ENCODE measurements around the gene GYPC. TPM values are rescaled to one million over a fixed set of nuclear protein-coding genes. Genes with fewer than 3 reads are reported as not detected.
"Not testable (repeated sequence)": the region's sequence is repeated elsewhere in the genome, so short reads cannot be mapped to it uniquely, and the experiment has no call there.

Gene GYPC
- total RNA-seq, 2 experiments from 2014 or later: 149 to 161 TPM

GRCh38 chr2:126678269-126679065, 22.5 kb downstream of the GYPC start:
- Mint-ChIP-seq H3K4me1 (peaks cover 29% of the 10 kb centered on the region), H3K4me3 (no peak overlapping the region), H3K36me3 (ENCODE audit: low read depth) (peaks cover 78% of the 10 kb centered on the region), H3K9me3 (peaks cover 20% of the 10 kb centered on the region), H3K27me3 (no peaks in the 10 kb centered on the region), H3K27ac (peak overlapping the region; percentile 77)
- DNase-seq: no peak
- CTCF ChIA-PET: no interaction called here
- POLR2A ChIA-PET: no interaction called here

GRCh38 chr2:126679094-126679713, 23.2 kb downstream of the GYPC start:
- H3K36me3 Mint-ChIP-seq (ENCODE audit: low read depth): peaks cover 78% of the 10 kb centered on the region
- peaks cover 19% of the 10 kb centered on the region for H3K9me3 Mint-ChIP-seq
- POLR2A ChIA-PET: no interaction called here
- no peak for DNase-seq
- H3K4me1 Mint-ChIP-seq: peaks cover 29% of the 10 kb centered on the region
- H3K27me3 Mint-ChIP-seq: no peaks in the 10 kb centered on the region
- CTCF ChIA-PET: interaction anchor here (0.7 kb wide), 1 partner anchor 221 kb away, joined by 3 read pairs; no protein-coding TSS in a partner anchor
- peak overlapping the region; percentile 77 for H3K27ac Mint-ChIP-seq
- no peak overlapping the region for H3K4me3 Mint-ChIP-seq

GRCh38 chr2:126681505-126681904, 25.5 kb downstream of the GYPC start:
- H3K9me3 Mint-ChIP-seq: peaks cover 2% of the 10 kb centered on the region
- H3K4me3 Mint-ChIP-seq: no peak overlapping the region
- H3K4me1 Mint-ChIP-seq: peaks cover 27% of the 10 kb centered on the region
- peaks cover 73% of the 10 kb centered on the region for H3K36me3 Mint-ChIP-seq (ENCODE audit: low read depth)
- no peaks in the 10 kb centered on the region for H3K27me3 Mint-ChIP-seq
- DNase-seq: no peak
- ChIA-PET CTCF (interaction anchor here (1.0 kb wide), 1 partner anchor 177 kb away, joined by 3 read pairs; no protein-coding TSS in a partner anchor), POLR2A (no interaction called here)
- no peak overlapping the region for H3K27ac Mint-ChIP-seq

GRCh38 chr2:126685629-126686028, 29.7 kb downstream of the GYPC start:
- ChIA-PET CTCF (no interaction called here), POLR2A (no interaction called here)
- no peak overlapping the region for H3K4me3 Mint-ChIP-seq
- no peak overlapping the region for H3K27ac Mint-ChIP-seq
- H3K9me3 Mint-ChIP-seq: peaks cover 12% of the 10 kb centered on the region
- H3K4me1 Mint-ChIP-seq: peaks cover 6% of the 10 kb centered on the region
- H3K36me3 Mint-ChIP-seq (ENCODE audit: low read depth): peaks cover 83% of the 10 kb centered on the region
- DNase-seq: no peak
- H3K27me3 Mint-ChIP-seq: no peaks in the 10 kb centered on the region

GRCh38 chr2:126686286-126686685, 30.3 kb downstream of the GYPC start:
- Mint-ChIP-seq H3K27me3 (no peaks in the 10 kb centered on the region), H3K27ac (no peak overlapping the region), H3K36me3 (ENCODE audit: low read depth) (peaks cover 83% of the 10 kb centered on the region), H3K4me1 (peaks cover 6% of the 10 kb centered on the region), H3K9me3 (peaks cover 14% of the 10 kb centered on the region), H3K4me3 (no peak overlapping the region)
- no peak for DNase-seq
- ChIA-PET CTCF (interaction anchor here (1.2 to 1.4 kb wide), 2 partner anchors 23 to 28 kb away, joined by 3 read pairs; no protein-coding TSS in a partner anchor), POLR2A (no interaction called here)

- CTCF ChIA-PET: interaction anchor here (1.2 to 1.4 kb wide), 2 partner anchors 22 to 29 kb away, joined by 3 read pairs; no protein-coding TSS in a partner anchor
- H3K27me3 Mint-ChIP-seq: no peaks in the 10 kb centered on the region
- H3K36me3 Mint-ChIP-seq (ENCODE audit: low read depth): peaks cover 85% of the 10 kb centered on the region
- H3K9me3 Mint-ChIP-seq: peaks cover 19% of the 10 kb centered on the region
- peaks cover 6% of the 10 kb centered on the region for H3K4me1 Mint-ChIP-seq
- no peak overlapping the region for H3K27ac Mint-ChIP-seq
- no peak overlapping the region for H3K4me3 Mint-ChIP-seq
- POLR2A ChIA-PET: no interaction called here
- no peak for DNase-seq
Measured at GRCh38 chr2:126686841-126687485, 31.0 kb downstream of the GYPC start.

GRCh38 chr2:126687503-126687902, 31.5 kb downstream of the GYPC start:
- DNase-seq: no peak
- no peak overlapping the region for H3K4me3 Mint-ChIP-seq
- H3K27ac Mint-ChIP-seq: no peak overlapping the region
- H3K36me3 Mint-ChIP-seq (ENCODE audit: low read depth): peaks cover 86% of the 10 kb centered on the region
- H3K27me3 Mint-ChIP-seq: no peaks in the 10 kb centered on the region
- H3K9me3 Mint-ChIP-seq: peaks cover 23% of the 10 kb centered on the region
- POLR2A ChIA-PET: no interaction called here
- CTCF ChIA-PET: interaction anchor here (1.4 kb wide), 1 partner anchor 30 kb away, joined by 3 read pairs; no protein-coding TSS in a partner anchor
- peaks cover 6% of the 10 kb centered on the region for H3K4me1 Mint-ChIP-seq

GRCh38 chr2:126688594-126688993, 32.6 kb downstream of the GYPC start:
- CTCF ChIA-PET, H3K27me3 Mint-ChIP-seq, DNase-seq, POLR2A ChIA-PET, H3K27ac Mint-ChIP-seq, H3K4me1 Mint-ChIP-seq, H3K4me3 Mint-ChIP-seq: not testable (repeated sequence)
- H3K36me3 Mint-ChIP-seq (ENCODE audit: low read depth): peaks cover 89% of the 10 kb centered on the region
- H3K9me3 Mint-ChIP-seq: peaks cover 31% of the 10 kb centered on the region

- POLR2A ChIA-PET, H3K4me1 Mint-ChIP-seq, H3K27ac Mint-ChIP-seq, H3K4me3 Mint-ChIP-seq, DNase-seq, H3K27me3 Mint-ChIP-seq, CTCF ChIA-PET: not testable (repeated sequence)
- Mint-ChIP-seq H3K36me3 (ENCODE audit: low read depth) (peaks cover 95% of the 10 kb centered on the region), H3K9me3 (peaks cover 31% of the 10 kb centered on the region)
Measured at GRCh38 chr2:126692241-126692640, 36.3 kb downstream of the GYPC start.

- H3K36me3 Mint-ChIP-seq (ENCODE audit: low read depth): peaks cover 95% of the 10 kb centered on the region
- DNase-seq, H3K4me3 Mint-ChIP-seq, CTCF ChIA-PET, H3K27me3 Mint-ChIP-seq, H3K27ac Mint-ChIP-seq, POLR2A ChIA-PET, H3K4me1 Mint-ChIP-seq: not testable (repeated sequence)
- H3K9me3 Mint-ChIP-seq: peaks cover 28% of the 10 kb centered on the region
Measured at GRCh38 chr2:126692934-126693592, 37.1 kb downstream of the GYPC start.

- no peak for DNase-seq
- H3K4me1 Mint-ChIP-seq: peaks cover 6% of the 10 kb centered on the region
- no peak overlapping the region for H3K27ac Mint-ChIP-seq
- no peak overlapping the region for H3K4me3 Mint-ChIP-seq
- ChIA-PET POLR2A (no interaction called here), CTCF (interaction anchor here (1.0 kb wide), 1 partner anchor 33 kb away, joined by 3 read pairs; no protein-coding TSS in a partner anchor)
- no peaks in the 10 kb centered on the region for H3K27me3 Mint-ChIP-seq
- H3K36me3 Mint-ChIP-seq (ENCODE audit: low read depth): peaks cover 71% of the 10 kb centered on the region
- H3K9me3 Mint-ChIP-seq: peaks cover 12% of the 10 kb centered on the region
Measured at GRCh38 chr2:126696644-126697520, 40.9 kb downstream of the GYPC start.

- no peak for DNase-seq
- H3K27me3 Mint-ChIP-seq: no peaks in the 10 kb centered on the region
- ChIA-PET CTCF (no interaction called here), POLR2A (no interaction called here)
- no peak overlapping the region for H3K27ac Mint-ChIP-seq
- H3K4me1 Mint-ChIP-seq: peaks cover 8% of the 10 kb centered on the region
- H3K4me3 Mint-ChIP-seq: no peak overlapping the region
- peaks cover 56% of the 10 kb centered on the region for H3K36me3 Mint-ChIP-seq (ENCODE audit: low read depth)
- H3K9me3 Mint-ChIP-seq: peaks cover under 1% of the 10 kb centered on the region
Measured at GRCh38 chr2:126698376-126698775, 42.4 kb downstream of the GYPC start.
